HCT116 (cell line): ENCODE measurements around the gene ALDH1A2. TPM values are rescaled to one million over a fixed set of nuclear protein-coding genes. Genes with fewer than 3 reads are reported as not detected.

Source experiments
- ATAC-seq: fragments of 200-7000 bp; cut with Tn5 transposase; 2 replicates; pipeline ENCODE4 v1.9.1; 2020; ENCODE audit warnings: mild to moderate bottlenecking, moderate library complexity
- BruUV-seq: library from RNA; stranded (reverse); fragments of 400-500 nt; replicated peaks from 2 replicates; lab custom pipeline; 2021; lab: Mats Ljungman, UMichigan
- CTCF ChIA-PET: fragments of 300-600 bp; sonication (Branson Sonifier 250); formaldehyde crosslinking; loops from one replicate; lab custom pipeline; 2021; ENCODE audit warnings: antibody characterized with exemption; lab: Charles Lee
- POLR2A ChIA-PET: fragments of 300-600, 350-600 bp; sonication (Branson Sonifier 250); formaldehyde crosslinking; loops from one replicate; lab custom pipeline; 2021; ENCODE audit warnings: antibody characterized with exemption; lab: Charles Lee
- RAD21 ChIA-PET, 2 experiments: fragments of 300-600 bp; sonication (Branson Sonifier 250); formaldehyde crosslinking; loops; one replicate each; lab custom pipeline; 2023; ENCODE audit warnings: low total read pairs in 2 of 2; ENCODE audit not compliant: uncharacterized antibody in 2 of 2, unreplicated experiment in 2 of 2, low non-redundant PET in 1 of 2; lab: Charles Lee
- DNase-seq: peaks from one replicate; pipeline ENCODE4 v3.0.0-alpha.2; 2010; ENCODE audit warnings: low read depth, low spot score
- H2AFZ ChIP-seq: fragments of 200-600 bp; shearing (Covaris generic), sonication (generic); 2 replicates; pipeline ENCODE4 v1.6.1; 2017; ENCODE audit warnings: low read depth, mixed run types, mixed read lengths, antibody characterized with exemption, low read length; ENCODE audit not compliant: poor library complexity, severe bottlenecking
- H3K27ac ChIP-seq: 2 replicates; pipeline ENCODE4 v1.5.1; 2012; ENCODE audit warnings: low read depth, low read length
- H3K27me3 ChIP-seq: fragments of 200-600 bp; sonication (generic); 2 replicates; pipeline ENCODE4 v1.6.1; 2016; ENCODE audit warnings: mixed run types, low read length, mixed read lengths; ENCODE audit not compliant: insufficient read depth
- H3K36me3 ChIP-seq, 2 experiments: fragments of 200-500 bp in 1 of 2; fragments of 200-600 bp in 1 of 2; sonication (Bioruptor generic) in 1 of 2; sonication (generic) in 1 of 2; 2 replicates each; pipeline versions ENCODE4 v1.5.1 to v1.6.1; 2014 to 2016; ENCODE audit warnings: low read length in 2 of 2, inconsistent platforms in 1 of 2, mixed read lengths in 1 of 2, mixed run types in 1 of 2; ENCODE audit not compliant: insufficient read depth in 2 of 2, control insufficient read depth in 1 of 2
- H3K4me1 ChIP-seq, 2 experiments: fragments of 200-600 bp in 1 of 2; sonication (generic) in 1 of 2; 2 replicates each; pipeline versions ENCODE4 v1.5.1 to v1.6.1; 2012 to 2017; ENCODE audit warnings: low read length in 2 of 2, inconsistent platforms in 1 of 2, mild to moderate bottlenecking in 1 of 2, mixed read lengths in 1 of 2, mixed run types in 1 of 2, moderate library complexity in 1 of 2; ENCODE audit not compliant: insufficient read depth in 2 of 2, control insufficient read depth in 1 of 2
- H3K4me2 ChIP-seq: fragments of 200-600 bp; sonication (generic); 2 replicates; pipeline ENCODE4 v1.6.1; 2017; ENCODE audit warnings: mixed run types, low read length, mixed read lengths
- H3K4me3 ChIP-seq, 2 experiments: fragments of 200-600 bp in 1 of 2; sonication (generic) in 1 of 2; replicated peaks in 1 of 2; 2 replicates each; pipeline ENCODE4 v1.5.1; 2011 to 2016; ENCODE audit warnings: low read length in 2 of 2, control low read depth in 1 of 2, low read depth in 1 of 2, mild to moderate bottlenecking in 1 of 2, mixed read lengths in 1 of 2, mixed run types in 1 of 2
- H3K79me2 ChIP-seq: fragments of 200-600 bp; sonication (generic); 2 replicates; pipeline ENCODE4 v1.6.1; 2017; ENCODE audit warnings: mild to moderate bottlenecking, mixed run types, low read length, moderate library complexity, mixed read lengths; ENCODE audit not compliant: insufficient read depth
- H3K9ac ChIP-seq: fragments of 200-600 bp; sonication (generic); 2 replicates; pipeline ENCODE4 v1.6.1; 2016; ENCODE audit warnings: low read length, mixed read lengths
- H3K9me2 ChIP-seq: fragments of 200-600 bp; sonication (generic), shearing (Covaris generic); 2 replicates; pipeline ENCODE4 v1.6.1; 2017; ENCODE audit warnings: mixed run types, mild to moderate bottlenecking, moderate library complexity; ENCODE audit not compliant: insufficient read depth
- H3K9me3 ChIP-seq, 2 experiments: fragments of 200-500 bp in 1 of 2; fragments of 200-600 bp in 1 of 2; sonication (Bioruptor generic) in 1 of 2; sonication (generic) in 1 of 2; 2 replicates each; pipeline ENCODE4 v1.6.1; 2014 to 2017; ENCODE audit warnings: low read length in 2 of 2, mixed read lengths in 2 of 2, inconsistent platforms in 1 of 2, low read depth in 1 of 2, mild to moderate bottlenecking in 1 of 2, mixed run types in 1 of 2, moderate library complexity in 1 of 2; ENCODE audit not compliant: control insufficient read depth in 1 of 2, insufficient read depth in 1 of 2
- H4K20me1 ChIP-seq: fragments of 200-600 bp; sonication (generic), shearing (Covaris generic); 2 replicates; pipeline ENCODE4 v1.6.1; 2017; ENCODE audit warnings: mixed run types, mild to moderate bottlenecking, moderate library complexity; ENCODE audit not compliant: insufficient read depth
- EZH2 ChIP-seq: fragments of 200-600 bp; sonication (generic); IDR thresholded peaks from 2 replicates; pipeline ENCODE4 v1.6.1; 2017; ENCODE audit warnings: antibody characterized with exemption, mixed run types
- EZH2phosphoT487 ChIP-seq: fragments of 200-600 bp; IDR thresholded peaks from 2 replicates; pipeline ENCODE4 v1.6.1; 2018; ENCODE audit warnings: antibody characterized with exemption, borderline replicate concordance
- JUND ChIP-seq: IDR thresholded peaks from 2 replicates; pipeline ENCODE4 v1.6.1; 2012
- POLR2AphosphoS5 ChIP-seq: IDR thresholded peaks from 2 replicates; pipeline ENCODE4 v1.6.1; 2011; ENCODE audit warnings: mild to moderate bottlenecking, low read depth, low read length, moderate library complexity
- SIN3A ChIP-seq: IDR thresholded peaks from 2 replicates; pipeline ENCODE4 v1.6.1; 2012; ENCODE audit warnings: low read depth
- TCF7L2 ChIP-seq: IDR thresholded peaks from 2 replicates; pipeline ENCODE4 v1.7.0; 2011; ENCODE audit warnings: borderline replicate concordance, inconsistent platforms; ENCODE audit not compliant: insufficient read depth, insufficient read length; ENCODE audit errors: extremely low read depth
- intact Hi-C: fragments of 100-400 bp; cut with micrococcal nuclease; formaldehyde crosslinking; loops from 2 replicates; pipeline ENCODE4 v1.10.0; 2022
- total RNA-seq: library from RNA; stranded (reverse); gene quantifications from one replicate; pipeline ENCODE4 v1.2.1, GENCODE V29; 2021; ENCODE audit not compliant: unreplicated experiment
- TF ChIP-seq, protein P1 (sequence below), 3 experiments: fragments of 200-600 bp in 1 of 3; sonication (generic) in 1 of 3; IDR thresholded peaks in 2 of 3; conservative IDR thresholded peaks in 1 of 3; 2 replicates each; pipeline ENCODE4 v1.5.1; 2012 to 2017; ENCODE audit warnings: low read depth in 2 of 3, low read length in 2 of 3, antibody characterized with exemption in 1 of 3, borderline replicate concordance in 1 of 3, control low read depth in 1 of 3, mild to moderate bottlenecking in 1 of 3, mixed read lengths in 1 of 3, mixed run types in 1 of 3, moderate library complexity in 1 of 3; ENCODE audit not compliant: insufficient read depth in 1 of 3
- TF ChIP-seq, protein P2 (sequence below): IDR thresholded peaks from 2 replicates; pipeline ENCODE4 v1.6.1; 2012

The ALDH1A2 gene
- total RNA-seq, 1 experiment from 2014 or later: 1.7 TPM

GRCh38 chr15:57923750-57924149 is 141.8 kb downstream of the ALDH1A2 start (continued):
- no peak for TF ChIP-seq SIN3A

DNA sequence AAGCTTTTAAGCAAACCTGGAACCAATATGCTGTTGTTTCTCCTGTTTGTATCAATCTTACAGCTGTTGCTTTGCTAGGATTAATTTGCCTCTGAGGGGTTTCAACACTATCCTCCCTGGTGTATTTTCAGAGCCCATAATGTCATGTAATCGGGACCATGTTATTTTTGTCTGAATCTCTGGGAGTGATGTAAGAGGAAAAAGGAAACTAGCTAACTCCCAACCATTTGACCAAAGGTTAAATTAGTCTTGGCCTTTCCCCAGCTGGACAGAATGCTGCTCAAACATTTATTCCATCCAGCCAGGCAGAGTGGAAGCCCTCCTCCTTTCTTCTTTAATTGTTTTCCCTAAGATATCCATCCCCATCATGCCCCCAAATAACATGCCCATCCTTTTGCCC is 142.2 kb downstream of the ALDH1A2 start:
- ChIA-PET RAD21 (no interaction called here), POLR2A (no interaction called here)

More for the DNA sequence above, 142.2 kb downstream of the ALDH1A2 start:
- ATAC-seq (no peak), DNase-seq (no peak)
- Histone ChIP-seq H3K4me1 (no peaks in the 10 kb centered on the region), H3K9ac (no peak overlapping the region), H3K9me3 (no peaks in the 10 kb centered on the region), H3K4me3 (no peak overlapping the region), H3K4me2 (no peak overlapping the region), H2AFZ (no peak overlapping the region), H3K9me2 (no peaks in the 10 kb centered on the region), H3K27ac (no peak overlapping the region), H3K36me3 (no peaks in the 10 kb centered on the region), H3K27me3 (no peaks in the 10 kb centered on the region), H4K20me1 (no peaks in the 10 kb centered on the region), H3K79me2 (no peaks in the 10 kb centered on the region)
- TF ChIP-seq EZH2: no peak
- no peak for TF ChIP-seq EZH2phosphoT487
- TF ChIP-seq POLR2AphosphoS5: no peak
- TF ChIP-seq TCF7L2: no peak
- TF ChIP-seq, protein P1, sequence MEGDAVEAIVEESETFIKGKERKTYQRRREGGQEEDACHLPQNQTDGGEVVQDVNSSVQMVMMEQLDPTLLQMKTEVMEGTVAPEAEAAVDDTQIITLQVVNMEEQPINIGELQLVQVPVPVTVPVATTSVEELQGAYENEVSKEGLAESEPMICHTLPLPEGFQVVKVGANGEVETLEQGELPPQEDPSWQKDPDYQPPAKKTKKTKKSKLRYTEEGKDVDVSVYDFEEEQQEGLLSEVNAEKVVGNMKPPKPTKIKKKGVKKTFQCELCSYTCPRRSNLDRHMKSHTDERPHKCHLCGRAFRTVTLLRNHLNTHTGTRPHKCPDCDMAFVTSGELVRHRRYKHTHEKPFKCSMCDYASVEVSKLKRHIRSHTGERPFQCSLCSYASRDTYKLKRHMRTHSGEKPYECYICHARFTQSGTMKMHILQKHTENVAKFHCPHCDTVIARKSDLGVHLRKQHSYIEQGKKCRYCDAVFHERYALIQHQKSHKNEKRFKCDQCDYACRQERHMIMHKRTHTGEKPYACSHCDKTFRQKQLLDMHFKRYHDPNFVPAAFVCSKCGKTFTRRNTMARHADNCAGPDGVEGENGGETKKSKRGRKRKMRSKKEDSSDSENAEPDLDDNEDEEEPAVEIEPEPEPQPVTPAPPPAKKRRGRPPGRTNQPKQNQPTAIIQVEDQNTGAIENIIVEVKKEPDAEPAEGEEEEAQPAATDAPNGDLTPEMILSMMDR (IDR thresholded peaks at IDR 0.05 in 2 of 3, conservative IDR thresholded peaks at IDR 0.05 in 1 of 3; ENCODE audit: borderline replicate concordance in 1 of 3, insufficient read depth in 1 of 3, low read depth in 2 of 3, low read length in 2 of 3): no peak
- TF ChIP-seq JUND: no peak
- TF ChIP-seq, protein P2, sequence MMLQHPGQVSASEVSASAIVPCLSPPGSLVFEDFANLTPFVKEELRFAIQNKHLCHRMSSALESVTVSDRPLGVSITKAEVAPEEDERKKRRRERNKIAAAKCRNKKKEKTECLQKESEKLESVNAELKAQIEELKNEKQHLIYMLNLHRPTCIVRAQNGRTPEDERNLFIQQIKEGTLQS: no peak
- CTCF ChIA-PET: interaction anchor here (1.0 kb wide), 1 partner anchor 148 kb away, joined by 3 read pairs; no protein-coding TSS in a partner anchor
- intact Hi-C loops: no loop called here
- no TSS peak for BruUV-seq
